Caco-2 (cell line): ENCODE data around the gene ADAMTS8. TPM values are rescaled to one million over a fixed set of nuclear protein-coding genes. Genes with fewer than 3 reads are reported as not detected.

ENCODE experiments used
- BruUV-seq: library from RNA; stranded (reverse); fragments of 400-500 nt; replicated peaks from 2 replicates; lab custom pipeline; 2021; lab: Mats Ljungman, UMichigan
- CTCF ChIA-PET: fragments of 300-600 bp; sonication (Branson Sonifier 250); formaldehyde crosslinking; loops from one replicate; lab custom pipeline; 2022; ENCODE audit warnings: antibody characterized with exemption; lab: Charles Lee
- POLR2A ChIA-PET: fragments of 300-600 bp; sonication (Branson Sonifier 250); formaldehyde crosslinking; loops from one replicate; lab custom pipeline; 2022; ENCODE audit warnings: antibody characterized with exemption; lab: Charles Lee
- DNase-seq, 2 experiments: peaks; one replicate each; pipeline versions ENCODE4 v3.0.0 to v3.0.0-alpha.2; 2020 to 2022
- H3K27me3 ChIP-seq: replicated peaks from 2 replicates; pipeline ENCODE4 v1.6.0; 2011; ENCODE audit warnings: low read length; ENCODE audit not compliant: control insufficient read depth, insufficient read depth
- H3K36me3 ChIP-seq: 2 replicates; pipeline ENCODE4 v1.5.1; 2011; ENCODE audit warnings: low read length; ENCODE audit not compliant: control insufficient read depth, insufficient read depth
- H3K4me1 ChIP-seq: fragments of 250-450 bp; sonication (Bioruptor Pico); 2 replicates; pipeline ENCODE4 v1.5.1; 2020; ENCODE audit warnings: mild to moderate bottlenecking
- H3K4me3 ChIP-seq: 2 replicates; pipeline ENCODE4 v1.5.1; 2011; ENCODE audit warnings: low read depth, mild to moderate bottlenecking, control low read depth, low read length
- H3K9me3 ChIP-seq: fragments of 250-450 bp; sonication (Bioruptor Pico); 2 replicates; pipeline ENCODE4 v1.5.1; 2020; ENCODE audit warnings: mild to moderate bottlenecking, moderate library complexity
- H3K27ac Mint-ChIP-seq: one replicate; pipeline ENCODE4 v1.8.0; 2022; ENCODE audit warnings: mixed read lengths; ENCODE audit not compliant: unreplicated experiment
- H3K27me3 Mint-ChIP-seq: one replicate; pipeline ENCODE4 v1.8.0; 2022; ENCODE audit warnings: mixed read lengths; ENCODE audit not compliant: insufficient read depth, unreplicated experiment
- H3K36me3 Mint-ChIP-seq: one replicate; pipeline ENCODE4 v1.8.0; 2022; ENCODE audit warnings: mild to moderate bottlenecking, mixed read lengths; ENCODE audit not compliant: insufficient read depth, unreplicated experiment
- H3K4me1 Mint-ChIP-seq: one replicate; pipeline ENCODE4 v1.8.0; 2022; ENCODE audit warnings: low read depth, mixed read lengths; ENCODE audit not compliant: unreplicated experiment
- H3K4me3 Mint-ChIP-seq: one replicate; pipeline ENCODE4 v1.8.0; 2022; ENCODE audit warnings: mild to moderate bottlenecking, moderate library complexity, mixed read lengths; ENCODE audit not compliant: unreplicated experiment
- H3K9me3 Mint-ChIP-seq: one replicate; pipeline ENCODE4 v1.8.0; 2022; ENCODE audit warnings: mixed read lengths; ENCODE audit not compliant: unreplicated experiment
- intact Hi-C: fragments of 100-400 bp; cut with micrococcal nuclease; formaldehyde crosslinking; loops from one replicate; pipeline ENCODE4 v1.10.0; 2022; ENCODE audit not compliant: unreplicated experiment
- total RNA-seq: library from RNA; stranded (reverse); gene quantifications from 2 replicates; pipeline ENCODE4 v1.2.3, GENCODE V29; 2022
- TF ChIP-seq, protein P1 (sequence below), 2 experiments: fragments of 200-600 bp in 1 of 2; IDR thresholded peaks; 1 replicate in 1 of 2; 2 replicates in 1 of 2; pipeline versions ENCODE4 v1.5.1 to v1.8.0; 2011 to 2022; ENCODE audit warnings: antibody characterized with exemption in 1 of 2, control low read depth in 1 of 2, inconsistent platforms in 1 of 2, low read depth in 1 of 2, low read length in 1 of 2, mild to moderate bottlenecking in 1 of 2, moderate library complexity in 1 of 2; ENCODE audit not compliant: insufficient read depth in 1 of 2, severe bottlenecking in 1 of 2, unreplicated experiment in 1 of 2

Gene ADAMTS8
- total RNA-seq, 1 experiment from 2014 or later = not detected

DNA sequence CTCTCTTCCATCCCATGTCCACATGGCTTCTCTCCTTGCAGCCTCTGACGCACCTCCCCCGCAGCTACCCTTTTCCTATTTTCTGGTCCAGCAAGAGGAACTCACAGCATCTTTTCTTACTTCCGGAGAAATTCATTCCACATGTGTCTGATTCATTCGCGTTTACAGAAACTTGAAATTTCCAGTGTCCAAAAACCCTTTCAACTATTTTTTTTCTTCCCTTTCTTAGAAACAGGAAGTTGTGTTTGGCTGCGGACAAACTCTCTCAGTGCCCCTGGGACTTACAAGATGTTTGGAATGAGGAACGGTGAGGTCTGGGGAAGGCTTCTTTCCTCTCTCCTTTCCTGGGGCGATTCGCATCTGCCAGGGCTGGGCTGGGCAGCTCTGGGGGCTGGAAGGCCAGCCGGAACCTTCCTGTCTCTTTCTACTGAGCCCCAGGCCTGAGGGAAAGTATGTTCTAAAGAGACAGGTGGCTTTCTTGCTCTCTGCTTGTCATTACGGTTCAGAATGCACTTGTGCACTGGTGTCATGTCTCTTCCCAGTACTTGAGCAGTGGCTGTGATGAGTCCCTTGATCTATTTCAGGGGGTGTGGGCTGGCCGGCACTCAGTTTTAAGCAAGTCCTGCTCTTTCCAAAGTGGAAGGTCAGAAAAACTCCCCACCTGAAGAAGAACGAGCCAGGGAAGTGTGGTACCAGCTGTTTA is 27.5 kb downstream of the ADAMTS8 start:
- no peaks in the 10 kb centered on the region for H3K4me1 ChIP-seq
- peaks cover 27% of the 10 kb centered on the region for H3K27me3 Mint-ChIP-seq
- TF ChIP-seq, protein P1, sequence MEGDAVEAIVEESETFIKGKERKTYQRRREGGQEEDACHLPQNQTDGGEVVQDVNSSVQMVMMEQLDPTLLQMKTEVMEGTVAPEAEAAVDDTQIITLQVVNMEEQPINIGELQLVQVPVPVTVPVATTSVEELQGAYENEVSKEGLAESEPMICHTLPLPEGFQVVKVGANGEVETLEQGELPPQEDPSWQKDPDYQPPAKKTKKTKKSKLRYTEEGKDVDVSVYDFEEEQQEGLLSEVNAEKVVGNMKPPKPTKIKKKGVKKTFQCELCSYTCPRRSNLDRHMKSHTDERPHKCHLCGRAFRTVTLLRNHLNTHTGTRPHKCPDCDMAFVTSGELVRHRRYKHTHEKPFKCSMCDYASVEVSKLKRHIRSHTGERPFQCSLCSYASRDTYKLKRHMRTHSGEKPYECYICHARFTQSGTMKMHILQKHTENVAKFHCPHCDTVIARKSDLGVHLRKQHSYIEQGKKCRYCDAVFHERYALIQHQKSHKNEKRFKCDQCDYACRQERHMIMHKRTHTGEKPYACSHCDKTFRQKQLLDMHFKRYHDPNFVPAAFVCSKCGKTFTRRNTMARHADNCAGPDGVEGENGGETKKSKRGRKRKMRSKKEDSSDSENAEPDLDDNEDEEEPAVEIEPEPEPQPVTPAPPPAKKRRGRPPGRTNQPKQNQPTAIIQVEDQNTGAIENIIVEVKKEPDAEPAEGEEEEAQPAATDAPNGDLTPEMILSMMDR (IDR thresholded peaks at IDR 0.05; ENCODE audit: insufficient read depth in 1 of 2, low read depth in 1 of 2, low read length in 1 of 2, severe bottlenecking in 1 of 2, unreplicated experiment in 1 of 2) = no peak
- H3K36me3 ChIP-seq = no peaks in the 10 kb centered on the region
- no peaks in the 10 kb centered on the region for H3K9me3 Mint-ChIP-seq
- no peaks in the 10 kb centered on the region for H3K9me3 ChIP-seq
- H3K27me3 ChIP-seq = no peaks in the 10 kb centered on the region
- no peak overlapping the region for H3K27ac Mint-ChIP-seq
- intact Hi-C loops = no loop called here
- no peaks in the 10 kb centered on the region for H3K36me3 Mint-ChIP-seq
- CTCF ChIA-PET = no interaction called here
- no peak overlapping the region for H3K4me3 ChIP-seq
- POLR2A ChIA-PET = no interaction called here
- no TSS peak for BruUV-seq
- H3K4me3 Mint-ChIP-seq = no peak overlapping the region
- DNase-seq = no peak
- no peaks in the 10 kb centered on the region for H3K4me1 Mint-ChIP-seq

DNA sequence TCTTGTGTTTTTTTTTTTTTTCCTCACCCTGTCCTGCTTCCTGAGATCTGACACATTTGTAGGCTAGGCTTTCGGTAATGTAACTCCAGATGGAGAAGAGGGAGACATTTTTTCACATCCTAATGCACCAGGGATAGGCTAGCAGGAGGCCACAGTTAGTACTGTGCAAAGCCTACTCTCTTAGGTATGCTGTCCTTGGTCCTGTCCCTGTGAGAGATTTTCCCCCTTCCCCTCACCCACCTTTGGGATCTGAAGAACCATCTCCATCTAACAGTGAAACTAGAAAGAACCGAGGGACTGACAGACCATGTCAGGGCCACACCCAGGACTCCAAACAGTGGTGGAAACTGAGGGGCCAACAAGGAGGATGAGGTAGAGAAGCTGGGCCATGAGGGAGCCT is 29.2 kb downstream of the ADAMTS8 start:
- no peak overlapping the region for H3K27ac Mint-ChIP-seq
- intact Hi-C loops = no loop called here
- TF ChIP-seq, protein P1 (IDR thresholded peaks at IDR 0.05; ENCODE audit: insufficient read depth in 1 of 2, low read depth in 1 of 2, low read length in 1 of 2, severe bottlenecking in 1 of 2, unreplicated experiment in 1 of 2) = no peak
- H3K4me3 Mint-ChIP-seq = no peak overlapping the region
- Histone ChIP-seq H3K27me3 (no peaks in the 10 kb centered on the region), H3K4me3 (no peak overlapping the region), H3K9me3 (no peaks in the 10 kb centered on the region), H3K4me1 (no peaks in the 10 kb centered on the region), H3K36me3 (no peaks in the 10 kb centered on the region)
- no peaks in the 10 kb centered on the region for H3K9me3 Mint-ChIP-seq
- POLR2A ChIA-PET = no interaction called here
- no peaks in the 10 kb centered on the region for H3K36me3 Mint-ChIP-seq
- no peaks in the 10 kb centered on the region for H3K4me1 Mint-ChIP-seq
- no peak for DNase-seq
- BruUV-seq = no TSS peak
- peaks cover 29% of the 10 kb centered on the region for H3K27me3 Mint-ChIP-seq
- CTCF ChIA-PET = no interaction called here

DNA sequence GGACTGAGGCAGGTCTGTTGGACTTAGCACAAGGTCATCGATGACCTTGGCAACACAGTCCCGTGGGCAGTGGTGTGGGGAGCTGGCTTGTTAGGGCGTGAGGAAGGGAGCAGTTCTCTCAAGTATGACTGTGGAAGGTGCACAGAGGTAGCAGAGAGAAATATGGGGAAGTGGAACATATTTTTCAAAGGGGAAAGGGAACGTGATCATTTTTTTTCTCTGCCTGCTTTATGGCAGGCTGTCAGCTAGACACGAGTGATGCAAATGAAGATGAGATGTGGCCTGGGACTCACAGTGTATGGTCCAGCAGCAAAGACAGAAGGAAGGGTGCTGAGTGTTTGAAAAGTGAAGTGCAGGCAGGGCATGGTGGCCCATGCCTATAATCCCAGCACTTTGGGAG is 30.6 kb downstream of the ADAMTS8 start:
- DNase-seq = no peak
- no peak overlapping the region for H3K27ac Mint-ChIP-seq
- intact Hi-C loops = no loop called here
- CTCF ChIA-PET = no interaction called here
- Histone ChIP-seq H3K36me3 (no peaks in the 10 kb centered on the region), H3K4me3 (no peak overlapping the region), H3K27me3 (no peaks in the 10 kb centered on the region), H3K9me3 (no peaks in the 10 kb centered on the region), H3K4me1 (no peaks in the 10 kb centered on the region)
- H3K36me3 Mint-ChIP-seq = no peaks in the 10 kb centered on the region
- H3K9me3 Mint-ChIP-seq = no peaks in the 10 kb centered on the region
- H3K4me1 Mint-ChIP-seq = no peaks in the 10 kb centered on the region
- H3K27me3 Mint-ChIP-seq = peaks cover 29% of the 10 kb centered on the region
- TF ChIP-seq, protein P1 (IDR thresholded peaks at IDR 0.05; ENCODE audit: insufficient read depth in 1 of 2, low read depth in 1 of 2, low read length in 1 of 2, severe bottlenecking in 1 of 2, unreplicated experiment in 1 of 2) = no peak
- no TSS peak for BruUV-seq
- H3K4me3 Mint-ChIP-seq = no peak overlapping the region
- POLR2A ChIA-PET = no interaction called here
